Activated CD4-positive, alpha-beta T cell treated with anti-CD3 and anti-CD28 coated beads for 48 hours (primary cell): ENCODE data around the gene TBC1D19.
"Not testable (repeated sequence)": the region's sequence is repeated elsewhere in the genome, so short reads cannot be mapped to it uniquely, and the experiment has no call there.

Source experiments
- DNase-seq: peaks from one replicate; pipeline ENCODE4 v3.0.0-alpha.2; 2020

TBC1D19 gene

GRCh38 chr4:26583865-26584652, at the start of gene TBC1D19:
TBC1D19 (plus strand) TSS chr4:26584084; CDS start chr4:26584194, 110 bp downstream.
- peak; percentile 93 for DNase-seq

DNA sequence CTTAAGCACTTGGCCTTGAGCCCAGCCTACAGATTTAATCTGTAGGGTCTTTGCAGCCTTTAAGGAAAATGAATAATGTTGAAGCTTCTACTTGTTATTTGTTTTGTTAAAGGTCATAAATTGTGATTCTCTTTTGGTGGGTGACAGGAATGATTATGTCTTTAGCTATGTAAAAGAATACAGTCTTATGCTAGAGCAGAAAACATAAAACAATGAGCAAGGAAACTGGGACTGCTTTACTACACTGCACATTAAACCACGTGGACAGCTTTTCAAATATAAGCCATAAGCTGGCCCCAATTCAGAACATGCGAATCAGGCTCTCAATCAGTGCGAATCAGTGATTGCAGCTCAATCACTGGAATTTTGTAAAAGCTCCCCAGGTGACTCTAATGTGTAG, 40.9 kb upstream of the TBC1D19 start:
- DNase-seq: no peak

GRCh38 chr4:26544421-26544820, 39.5 kb upstream of the TBC1D19 start:
- DNase-seq: no peak

DNA sequence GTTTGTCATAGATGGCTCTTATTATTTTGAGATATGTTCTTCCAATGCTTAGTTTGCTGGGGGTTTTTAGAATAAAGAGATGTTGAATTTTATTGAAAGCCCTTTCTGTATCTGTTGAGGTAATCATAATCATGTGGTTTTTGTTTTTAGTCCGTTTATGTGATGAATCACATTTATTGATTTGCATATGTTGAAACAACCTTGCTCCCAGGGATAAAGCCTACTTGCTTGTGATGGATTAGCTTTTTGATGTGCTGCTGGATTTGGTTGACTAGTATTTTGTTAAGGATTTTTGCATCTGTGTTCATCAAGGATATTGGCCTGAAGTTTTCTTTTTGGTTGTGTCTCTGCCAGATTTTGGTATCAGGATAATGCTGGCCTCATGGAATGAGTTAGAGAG, 35.5 kb upstream of the TBC1D19 start:
- DNase-seq: not testable (repeated sequence)

DNA sequence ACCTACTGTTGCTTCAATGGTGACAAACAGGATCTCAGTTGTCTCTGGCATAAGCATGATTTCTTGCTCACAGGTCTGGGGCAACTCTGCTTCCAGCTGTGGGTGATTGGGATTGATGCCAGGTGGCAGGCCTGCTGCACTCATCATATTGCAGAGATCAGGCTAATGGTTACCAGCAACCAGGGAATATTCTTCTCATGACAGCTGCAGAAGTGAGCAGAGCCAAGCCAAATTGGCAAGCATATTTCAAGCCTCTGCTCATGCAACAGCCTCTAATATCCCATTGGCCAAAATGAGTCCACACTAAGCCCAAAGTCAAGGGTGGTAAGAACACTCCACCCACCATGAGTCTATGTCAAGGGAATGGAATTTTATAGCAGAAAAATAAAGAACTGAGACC, 26.7 kb upstream of the TBC1D19 start:
- no peak for DNase-seq

- no peak for DNase-seq
Observed at GRCh38 chr4:26558166-26558895, 25.6 kb upstream of the TBC1D19 start.

GRCh38 chr4:26566133-26566532, 17.8 kb upstream of the TBC1D19 start:
- DNase-seq: no peak

DNA sequence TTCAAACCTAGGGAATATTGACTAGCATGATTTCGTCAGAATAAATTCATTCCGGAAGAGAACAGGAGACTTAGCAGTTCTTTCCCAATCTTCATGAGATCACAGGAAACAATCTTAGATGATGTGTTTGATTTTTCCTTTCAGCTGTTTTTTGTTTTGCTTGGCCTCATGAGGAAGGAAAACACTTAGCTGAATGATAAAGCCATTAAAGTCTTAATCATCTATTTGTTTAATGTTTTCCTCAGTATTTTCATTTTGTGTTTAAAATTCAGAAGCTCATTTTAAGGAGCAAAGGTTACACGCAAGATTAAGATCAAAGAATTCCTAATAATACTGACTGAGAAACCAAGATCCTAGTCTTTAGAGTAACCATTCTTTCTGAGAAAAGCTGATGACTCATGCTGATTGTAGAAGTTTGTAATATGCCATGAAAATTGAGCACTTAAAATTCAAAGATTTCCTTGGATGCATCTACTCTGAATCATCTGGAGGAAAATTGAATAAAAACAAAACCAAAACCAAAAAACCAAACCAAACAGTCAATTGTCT, 15.4 kb upstream of the TBC1D19 start:
- no peak for DNase-seq

DNA sequence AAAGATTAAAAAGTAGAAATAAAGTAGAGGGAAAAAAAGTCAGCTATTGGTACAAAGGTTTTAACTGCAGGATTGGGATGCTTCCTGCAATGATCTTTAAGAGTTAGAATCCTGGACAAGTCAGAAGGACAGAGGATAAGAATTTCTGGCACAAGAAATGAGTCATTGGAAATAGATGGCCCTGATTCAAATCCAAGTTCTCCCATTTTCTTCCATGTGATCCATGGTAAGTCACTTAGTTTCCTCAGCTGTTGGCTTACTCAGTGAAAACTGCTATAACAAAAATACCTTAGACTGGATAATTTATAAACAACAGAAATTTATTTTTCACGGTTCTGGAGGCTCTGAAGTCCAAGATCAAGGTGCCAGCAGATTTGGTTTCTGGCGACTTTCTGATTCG, 13.3 kb upstream of the TBC1D19 start:
- no peak for DNase-seq

DNA sequence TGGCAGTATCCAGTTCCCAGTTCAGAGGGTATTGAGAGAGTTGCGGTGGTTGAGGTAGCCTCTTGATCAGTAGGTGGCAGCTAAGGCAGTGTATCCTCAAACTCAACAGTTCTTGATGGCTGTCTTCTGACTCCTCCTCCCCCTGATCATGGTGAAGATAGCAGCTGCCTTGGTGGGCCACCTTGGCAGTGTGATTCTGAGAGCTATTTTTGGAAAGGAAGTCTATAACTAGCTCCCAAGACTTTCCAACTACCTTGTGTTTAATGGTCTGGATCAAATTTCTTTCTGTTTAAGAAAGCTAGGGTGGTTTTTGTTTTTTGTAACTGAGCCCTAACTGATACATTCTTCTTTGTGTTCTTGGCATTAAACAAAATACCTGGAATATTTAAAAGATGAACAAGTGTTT, 10.5 kb upstream of the TBC1D19 start:
- no peak for DNase-seq

GRCh38 chr4:26574563-26574962, 9.3 kb upstream of the TBC1D19 start:
- no peak for DNase-seq

DNA sequence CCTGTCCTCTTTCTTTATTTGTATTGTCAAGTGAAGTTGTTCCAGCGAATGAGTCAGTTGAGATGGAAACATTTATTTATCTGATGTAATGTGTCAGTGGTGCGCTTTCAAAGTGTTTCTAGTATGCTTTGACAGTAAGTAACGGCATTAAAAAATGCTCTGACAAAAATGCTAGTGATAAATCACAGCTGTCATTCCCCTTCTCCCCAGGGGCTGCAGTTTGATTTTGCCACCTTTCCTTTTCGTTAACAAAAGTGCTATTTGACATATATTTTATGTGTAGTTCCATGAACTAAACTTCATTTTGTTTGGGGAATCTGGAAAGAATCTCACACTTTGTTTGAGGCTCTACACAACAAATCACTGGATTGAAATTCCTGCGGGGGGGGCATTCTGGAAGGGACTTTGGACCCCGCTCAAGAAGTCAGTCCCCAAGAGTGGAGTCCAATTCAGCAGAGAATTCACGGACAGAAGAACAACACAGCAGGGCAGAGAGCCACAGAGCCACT, 7.6 kb upstream of the TBC1D19 start:
- no peak for DNase-seq

GRCh38 chr4:26577066-26577465, 6.8 kb upstream of the TBC1D19 start:
- DNase-seq: no peak

GRCh38 chr4:26579169-26579568, 4.7 kb upstream of the TBC1D19 start:
- DNase-seq: no peak

GRCh38 chr4:26581341-26581740, 2.5 kb upstream of the TBC1D19 start:
- DNase-seq: not testable (repeated sequence)

GRCh38 chr4:26583538-26583864, 383 bp upstream of the TBC1D19 start:
- no peak for DNase-seq

DNA sequence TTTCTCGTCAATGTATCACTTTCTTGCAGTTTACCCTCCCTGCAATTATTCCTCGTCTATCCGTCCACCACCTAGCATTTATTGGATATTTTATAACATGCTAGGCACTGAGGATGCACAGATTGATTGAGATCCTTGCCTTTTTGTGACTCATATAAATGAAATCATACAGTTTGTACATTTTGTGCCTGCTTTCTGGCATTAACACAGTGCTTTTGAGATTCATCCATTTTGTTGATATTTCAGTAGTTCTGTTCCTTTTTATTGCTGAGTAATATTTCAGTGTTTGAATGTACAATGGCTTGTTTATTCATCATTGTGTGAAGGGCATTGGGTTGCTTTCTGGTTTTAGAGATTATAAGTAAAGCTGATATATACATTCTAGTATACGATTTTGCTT, 841 bp downstream of the TBC1D19 start:
- no peak for DNase-seq

- DNase-seq: no peak
Observed at GRCh38 chr4:26589705-26590104, 5.8 kb downstream of the TBC1D19 start.

DNA sequence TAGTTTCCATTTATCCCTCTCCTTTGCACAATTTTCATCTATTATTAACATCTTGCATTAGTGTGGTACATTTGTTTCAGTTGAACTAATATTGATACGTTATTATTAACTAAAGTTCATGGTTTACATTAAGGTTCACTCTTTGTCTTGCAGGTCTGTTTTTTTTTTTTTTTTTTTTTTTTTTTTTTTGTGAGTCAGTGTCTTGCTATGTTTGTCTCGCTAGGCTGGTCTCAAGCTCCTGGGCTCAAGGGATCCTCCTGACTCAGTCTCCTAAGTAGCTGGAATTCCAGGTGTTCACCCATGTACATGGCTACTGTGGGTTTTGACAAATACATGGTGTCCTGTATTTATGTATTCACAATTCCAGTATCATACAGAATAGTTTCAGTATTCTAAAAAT, 6.8 kb downstream of the TBC1D19 start:
- DNase-seq: no peak

DNA sequence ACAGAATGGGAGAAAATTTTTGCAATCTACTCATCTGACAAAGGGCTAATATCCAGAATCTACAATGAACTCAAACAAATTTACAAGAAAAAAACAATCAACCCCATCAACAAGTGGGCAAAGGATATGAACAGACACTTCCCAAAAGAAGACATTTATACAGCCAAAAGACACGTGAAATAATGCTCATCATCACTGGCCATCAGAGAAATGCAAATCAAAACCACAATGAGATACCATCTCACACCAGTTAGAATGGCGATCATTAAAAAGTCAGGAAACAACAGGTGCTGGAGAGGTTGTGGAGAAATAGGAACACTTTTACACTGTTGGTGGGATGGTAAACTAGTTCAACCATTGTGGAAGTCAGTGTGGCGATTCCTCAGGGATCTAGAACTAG, 9.7 kb downstream of the TBC1D19 start:
- DNase-seq: not testable (repeated sequence)

GRCh38 chr4:26594371-26594770, 10.5 kb downstream of the TBC1D19 start:
- DNase-seq: no peak

GRCh38 chr4:26594778-26595177, 10.9 kb downstream of the TBC1D19 start:
- DNase-seq: no peak

- no peak for DNase-seq
Observed at GRCh38 chr4:26596843-26597242, 13.0 kb downstream of the TBC1D19 start.

- no peak for DNase-seq
Observed at GRCh38 chr4:26601204-26601603, 17.3 kb downstream of the TBC1D19 start.
